GM18526 (cell line): Measurements from ENCODE around the gene LYRM7.

ENCODE experiments used
- POLR2A ChIP-seq: IDR thresholded peaks from 3 replicates; pipeline ENCODE4 v1.6.1; 2011; ENCODE audit not compliant: insufficient read length; ENCODE audit errors: extremely low read depth

Gene LYRM7

GRCh38 chr5:131209506-131210150 lies 38.9 kb downstream of the LYRM7 start:
- no peak for TF ChIP-seq POLR2A

- peak; percentile 21 for TF ChIP-seq POLR2A
Measured at GRCh38 chr5:131210151-131210510, 39.4 kb downstream of the LYRM7 start.

GRCh38 chr5:131211669-131212068 lies 40.9 kb downstream of the LYRM7 start:
- no peak for TF ChIP-seq POLR2A

- no peak for TF ChIP-seq POLR2A
Measured at GRCh38 chr5:131212471-131213021, 41.8 kb downstream of the LYRM7 start.

GRCh38 chr5:131214609-131215227 lies 44.0 kb downstream of the LYRM7 start:
- TF ChIP-seq POLR2A, result no peak

- TF ChIP-seq POLR2A, result no peak
Measured at GRCh38 chr5:131217791-131218190, 47.0 kb downstream of the LYRM7 start.

GRCh38 chr5:131218392-131218791 lies 47.6 kb downstream of the LYRM7 start:
- no peak for TF ChIP-seq POLR2A

- TF ChIP-seq POLR2A, result no peak
Measured at GRCh38 chr5:131220566-131220965, 49.8 kb downstream of the LYRM7 start.

- TF ChIP-seq POLR2A, result no peak
Measured at GRCh38 chr5:131221008-131221703, 50.4 kb downstream of the LYRM7 start.

GRCh38 chr5:131221888-131222287 lies 51.1 kb downstream of the LYRM7 start:
- TF ChIP-seq POLR2A, result no peak

GRCh38 chr5:131222731-131223130 lies 52.0 kb downstream of the LYRM7 start:
- TF ChIP-seq POLR2A, result no peak

- no peak for TF ChIP-seq POLR2A
Measured at GRCh38 chr5:131223751-131224386, 53.1 kb downstream of the LYRM7 start.

GRCh38 chr5:131224387-131225201 lies 53.9 kb downstream of the LYRM7 start:
- TF ChIP-seq POLR2A, result no peak

- no peak for TF ChIP-seq POLR2A
Measured at GRCh38 chr5:131225282-131225974, 54.7 kb downstream of the LYRM7 start.
